ENCODE data around the gene NEUROG1.

DNA sequence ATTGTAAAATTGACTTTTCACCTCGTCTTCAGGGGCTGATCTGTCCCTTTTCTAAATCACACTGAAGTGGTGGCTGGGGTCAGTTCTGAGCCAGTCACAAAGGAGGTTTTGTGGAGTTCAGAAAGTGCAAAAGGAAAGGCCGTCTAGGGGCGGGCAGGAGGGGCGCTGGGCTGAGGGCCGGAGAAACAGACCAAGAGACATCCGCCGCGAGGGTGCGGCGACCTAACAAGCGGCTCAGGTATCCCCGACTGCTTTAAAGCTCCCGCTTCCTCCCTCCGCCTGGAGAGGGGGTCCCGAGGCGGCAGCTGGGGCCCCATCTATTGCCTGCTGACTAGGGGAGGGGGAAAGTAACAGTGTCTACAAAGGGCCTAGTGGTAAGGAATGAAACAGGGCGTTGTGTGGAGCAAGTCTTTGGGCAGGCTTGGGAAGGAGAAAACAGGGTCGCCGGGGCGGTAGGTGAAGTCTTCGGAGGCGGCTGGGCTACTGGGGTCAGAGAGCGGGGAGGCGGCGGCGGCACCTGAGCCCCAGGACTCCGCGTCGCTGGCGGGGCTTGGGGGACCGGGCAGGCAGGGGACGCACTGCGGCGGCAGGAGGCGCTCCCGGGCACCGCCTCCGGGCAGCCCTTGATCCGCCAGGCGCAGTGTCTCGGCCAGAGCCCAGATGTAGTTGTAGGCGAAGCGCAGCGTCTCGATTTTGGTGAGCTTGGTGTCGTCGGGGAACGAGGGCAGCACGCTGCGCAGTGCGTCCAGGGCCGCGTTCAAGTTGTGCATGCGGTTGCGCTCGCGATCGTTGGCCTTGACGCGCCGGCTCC lies 950 bp downstream of the NEUROG1 start:
- TF ChIP-seq, protein P1, sequence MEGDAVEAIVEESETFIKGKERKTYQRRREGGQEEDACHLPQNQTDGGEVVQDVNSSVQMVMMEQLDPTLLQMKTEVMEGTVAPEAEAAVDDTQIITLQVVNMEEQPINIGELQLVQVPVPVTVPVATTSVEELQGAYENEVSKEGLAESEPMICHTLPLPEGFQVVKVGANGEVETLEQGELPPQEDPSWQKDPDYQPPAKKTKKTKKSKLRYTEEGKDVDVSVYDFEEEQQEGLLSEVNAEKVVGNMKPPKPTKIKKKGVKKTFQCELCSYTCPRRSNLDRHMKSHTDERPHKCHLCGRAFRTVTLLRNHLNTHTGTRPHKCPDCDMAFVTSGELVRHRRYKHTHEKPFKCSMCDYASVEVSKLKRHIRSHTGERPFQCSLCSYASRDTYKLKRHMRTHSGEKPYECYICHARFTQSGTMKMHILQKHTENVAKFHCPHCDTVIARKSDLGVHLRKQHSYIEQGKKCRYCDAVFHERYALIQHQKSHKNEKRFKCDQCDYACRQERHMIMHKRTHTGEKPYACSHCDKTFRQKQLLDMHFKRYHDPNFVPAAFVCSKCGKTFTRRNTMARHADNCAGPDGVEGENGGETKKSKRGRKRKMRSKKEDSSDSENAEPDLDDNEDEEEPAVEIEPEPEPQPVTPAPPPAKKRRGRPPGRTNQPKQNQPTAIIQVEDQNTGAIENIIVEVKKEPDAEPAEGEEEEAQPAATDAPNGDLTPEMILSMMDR (IDR thresholded peaks at IDR 0.05): no peak
- no peak for TF ChIP-seq POLR2A (IDR thresholded peaks at IDR 0.05)
- TF ChIP-seq POLR2AphosphoS5 (IDR thresholded peaks at IDR 0.05): no peak

All from transverse colon (tissue), 4 donors.